DND-41 (cell line): ENCODE results near the gene KCTD11.
A peak's percentile ranks its signal among the peaks of the same experiment; 100 is the strongest.

Experiments
- ATAC-seq: fragments of 200-7000 bp; cut with Tn5 transposase; 3 replicates; pipeline ENCODE4 v1.9.1; 2021; ENCODE audit warnings: low read depth; ENCODE audit not compliant: insufficient read depth
- DNase-seq: peaks from one replicate; pipeline ENCODE4 v3.0.0-alpha.2; 2020
- H2AFZ ChIP-seq: 2 replicates; pipeline ENCODE4 v1.6.0; 2012; ENCODE audit warnings: low read depth, low read length
- H3K27ac ChIP-seq: 2 replicates; pipeline ENCODE4 v1.5.1; 2012; ENCODE audit warnings: low read length, inconsistent platforms
- H3K27me3 ChIP-seq: fragments of 200-600 bp; sonication (generic); 2 replicates; pipeline ENCODE4 v1.6.0; 2012; ENCODE audit warnings: low read length, mild to moderate bottlenecking, inconsistent platforms; ENCODE audit not compliant: insufficient read depth, poor library complexity
- H3K36me3 ChIP-seq: 2 replicates; pipeline ENCODE4 v1.5.1; 2012; ENCODE audit warnings: low read length, inconsistent platforms; ENCODE audit not compliant: insufficient read depth
- H3K4me1 ChIP-seq: 2 replicates; pipeline ENCODE4 v1.5.1; 2012; ENCODE audit warnings: mild to moderate bottlenecking, low read length; ENCODE audit not compliant: insufficient read depth
- H3K4me2 ChIP-seq: 2 replicates; pipeline ENCODE4 v1.6.0; 2012; ENCODE audit warnings: mild to moderate bottlenecking, moderate library complexity, low read length, inconsistent platforms; ENCODE audit not compliant: insufficient read depth
- H3K4me3 ChIP-seq, 2 experiments: fragments of 200-600 bp in 1 of 2; shearing (Covaris generic) in 1 of 2; 2 replicates each; pipeline ENCODE4 v1.5.1; 2012 to 2016; ENCODE audit warnings: inconsistent platforms in 2 of 2, low read length in 2 of 2, mild to moderate bottlenecking in 2 of 2, low read depth in 1 of 2, moderate library complexity in 1 of 2
- H3K79me2 ChIP-seq: 2 replicates; pipeline ENCODE4 v1.6.0; 2012; ENCODE audit warnings: low read length, inconsistent platforms; ENCODE audit not compliant: insufficient read depth
- H3K9ac ChIP-seq: 2 replicates; pipeline ENCODE4 v1.6.0; 2012; ENCODE audit warnings: low read depth, mild to moderate bottlenecking, inconsistent platforms, low read length, moderate library complexity
- H3K9me3 ChIP-seq: 2 replicates; pipeline ENCODE4 v1.5.1; 2012; ENCODE audit warnings: low read length, moderate library complexity, mild to moderate bottlenecking, inconsistent platforms; ENCODE audit not compliant: insufficient read depth, severe bottlenecking
- H4K20me1 ChIP-seq: 2 replicates; pipeline ENCODE4 v1.6.0; 2012; ENCODE audit warnings: low read length; ENCODE audit not compliant: insufficient read depth
- CTCF ChIP-seq: IDR thresholded peaks from 2 replicates; pipeline ENCODE4 v1.5.1; 2012; ENCODE audit warnings: borderline replicate concordance, low read length, moderate library complexity, mild to moderate bottlenecking; ENCODE audit not compliant: poor library complexity, severe bottlenecking; ENCODE audit errors: extremely low read depth
- EZH2 ChIP-seq: IDR thresholded peaks from 3 replicates; pipeline ENCODE4 v1.6.1; 2012; ENCODE audit warnings: borderline replicate concordance, low read depth, mild to moderate bottlenecking, moderate library complexity, low read length, inconsistent platforms; ENCODE audit not compliant: severe bottlenecking

KCTD11 gene

GRCh38 chr17:7351665-7352502 is at the start of gene KCTD11:
KCTD11 (plus strand) TSS chr17:7352162.
- Histone ChIP-seq H3K27me3 (no peaks in the 10 kb centered on the region), H4K20me1 (no peaks in the 10 kb centered on the region), H3K9me3 (no peaks in the 10 kb centered on the region), H2AFZ (no peak within 1 kb of the TSS), H3K36me3 (peaks cover 32% of the 10 kb centered on the region), H3K9ac (no peak within 1 kb of the TSS), H3K4me2 (no peak within 1 kb of the TSS), H3K27ac (no peak within 1 kb of the TSS), H3K4me1 (peaks cover 7% of the 10 kb centered on the region), H3K4me3 (no peak within 1 kb of the TSS), H3K79me2 (no peaks in the 10 kb centered on the region)
- DNase-seq (no peak), ATAC-seq (no peak)
- no peak for TF ChIP-seq CTCF

DNA sequence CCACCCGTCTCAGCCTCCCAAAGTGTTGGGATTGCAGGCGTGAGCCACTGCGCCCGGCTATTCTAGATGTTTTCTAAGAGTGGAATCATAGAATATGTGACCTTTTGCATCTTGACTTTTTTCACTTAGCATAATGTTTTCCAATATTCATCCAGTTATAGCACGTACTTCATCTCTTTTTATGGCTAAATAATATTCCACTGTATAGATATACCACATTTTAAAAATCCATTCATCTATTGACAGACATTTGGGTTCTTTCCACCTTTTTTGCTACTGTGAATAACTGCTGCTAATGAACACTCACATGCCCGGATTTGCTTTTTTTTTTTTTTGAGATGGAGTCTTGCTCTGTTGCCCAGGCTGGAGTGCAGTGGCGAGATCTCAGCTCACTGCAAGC is 47.8 kb upstream of the KCTD11 start:
- Histone ChIP-seq H3K36me3 (peaks cover 7% of the 10 kb centered on the region), H3K27me3 (no peaks in the 10 kb centered on the region), H3K79me2 (peaks cover 17% of the 10 kb centered on the region), H2AFZ (no peak overlapping the region), H3K4me3 (no peak overlapping the region), H3K9me3 (no peaks in the 10 kb centered on the region), H3K9ac (no peak overlapping the region), H4K20me1 (peaks cover 12% of the 10 kb centered on the region), H3K27ac (no peak overlapping the region), H3K4me1 (peaks cover 24% of the 10 kb centered on the region), H3K4me2 (no peak overlapping the region)
- DNase-seq (no peak), ATAC-seq (no peak)
- TF ChIP-seq CTCF, result no peak
- TF ChIP-seq EZH2, result no peak

- Histone ChIP-seq H3K27ac (peak within 1 kb of the TSS; percentile 94), H3K4me3 (peak within 1 kb of the TSS; percentile 77 to 84), H4K20me1 (peaks cover 38% of the 10 kb centered on the region), H3K9me3 (no peaks in the 10 kb centered on the region), H3K9ac (peak within 1 kb of the TSS; percentile 88), H3K79me2 (peaks cover 43% of the 10 kb centered on the region), H3K4me1 (peaks cover 50% of the 10 kb centered on the region), H3K36me3 (peaks cover 34% of the 10 kb centered on the region), H3K4me2 (peak within 1 kb of the TSS; percentile 77), H3K27me3 (no peaks in the 10 kb centered on the region), H2AFZ (peak within 1 kb of the TSS; percentile 67)
- peak; percentile 100 for DNase-seq
- TF ChIP-seq CTCF, result no peak
- no peak for TF ChIP-seq EZH2
- peak; percentile 83 for ATAC-seq
Measured at GRCh38 chr17:7306911-7307685, 44.9 kb upstream of the KCTD11 start, which contains the start of gene EIF5A. EIF5A (plus strand) TSS chr17:7307628; CDS start chr17:7309636, 2,008 bp downstream.
